NCI-H2227 (cell line): ENCODE results near the gene DYNLL1.

Source experiments
- DNase-seq: peaks from one replicate; lab custom pipeline; 2025; ENCODE audit not compliant: unreplicated experiment; lab: John Stamatoyannopoulos, UW

Gene DYNLL1

GRCh38 chr12:120546050-120546386 lies 50.1 kb downstream of the DYNLL1 start:
- DNase-seq, result no peak
